H1 (cell line): ENCODE data around the gene TMEM255B. TPM values are rescaled to one million over a fixed set of nuclear protein-coding genes. Genes with fewer than 3 reads are reported as not detected.

Experiments used
- CTCF ChIA-PET: fragments of 300-600 bp; sonication (Branson Sonifier 250); formaldehyde crosslinking; loops from one replicate; lab custom pipeline; 2021; ENCODE audit not compliant: partially characterized antibody; lab: Charles Lee
- POLR2A ChIA-PET: fragments of 300-600 bp; sonication (Branson Sonifier 250); formaldehyde crosslinking; loops from one replicate; lab custom pipeline; 2021; ENCODE audit warnings: inconsistent platforms; ENCODE audit not compliant: partially characterized antibody; lab: Charles Lee
- DNase-seq, 2 experiments: peaks; one replicate each; pipeline versions ENCODE4 v3.0.0 to v3.0.0-alpha.2; 2010 to 2022; ENCODE audit warnings: low spot score in 2 of 2, low read depth in 1 of 2, mixed read lengths in 1 of 2
- FAIRE-seq: peaks from 2 replicates; lab custom pipeline; 2011; peaks lifted over from hg19 to GRCh38; lab: Jason Lieb, UNC
- H2AFZ ChIP-seq: 2 replicates; pipeline ENCODE4 v1.8.1; 2012; ENCODE audit warnings: low read length, inconsistent platforms
- H2AK5ac ChIP-seq: 2 replicates; pipeline ENCODE4 v1.6.1; 2013; ENCODE audit warnings: low read depth, low read length
- H2BK120ac ChIP-seq: replicated peaks from 2 replicates; pipeline ENCODE3; 2013; ENCODE audit warnings: low read depth, low read length, inconsistent platforms
- H2BK12ac ChIP-seq: 2 replicates; pipeline ENCODE4 v1.6.1; 2013; ENCODE audit warnings: low read depth, low read length
- H2BK15ac ChIP-seq: 2 replicates; pipeline ENCODE4 v1.6.1; 2013; ENCODE audit warnings: low read length
- H2BK20ac ChIP-seq: 2 replicates; pipeline ENCODE4 v1.6.1; 2013; ENCODE audit warnings: low read length
- H2BK5ac ChIP-seq: 2 replicates; pipeline ENCODE4 v1.6.1; 2013; ENCODE audit warnings: low read depth, low read length
- H3K14ac ChIP-seq: 2 replicates; pipeline ENCODE4 v1.6.1; 2013; ENCODE audit warnings: inconsistent platforms; ENCODE audit not compliant: insufficient read length
- H3K18ac ChIP-seq: 2 replicates; pipeline ENCODE4 v1.6.1; 2013; ENCODE audit warnings: low read length; ENCODE audit errors: extremely low read depth
- H3K23ac ChIP-seq: 2 replicates; pipeline ENCODE4 v1.6.1; 2013; ENCODE audit warnings: inconsistent platforms; ENCODE audit not compliant: insufficient read length
- H3K23me2 ChIP-seq: 2 replicates; pipeline ENCODE4 v1.6.1; 2013; ENCODE audit warnings: low read depth, low read length
- H3K27ac ChIP-seq: 2 replicates; pipeline ENCODE4 v1.6.1; 2011; ENCODE audit warnings: low read depth, low read length, inconsistent platforms
- H3K27me3 ChIP-seq, 4 experiments: replicated peaks in 1 of 4; 1 replicate in 1 of 4; 2 replicates in 3 of 4; pipeline versions ENCODE4 v1.6.1 to v1.8.1; 2011 to 2013; ENCODE audit warnings: low read length in 3 of 4, mild to moderate bottlenecking in 3 of 4, inconsistent platforms in 2 of 4, mixed read lengths in 2 of 4, moderate library complexity in 1 of 4; ENCODE audit not compliant: control insufficient read depth in 3 of 4, insufficient read depth in 3 of 4; ENCODE audit errors: extremely low read depth in 1 of 4
- H3K36me3 ChIP-seq, 4 experiments: 2 replicates each; pipeline versions ENCODE4 v1.6.1 to v1.8.1; 2011 to 2013; ENCODE audit warnings: mild to moderate bottlenecking in 4 of 4, low read length in 3 of 4, moderate library complexity in 2 of 4, control low read depth in 1 of 4, inconsistent platforms in 1 of 4; ENCODE audit not compliant: insufficient read depth in 4 of 4, control insufficient read depth in 2 of 4
- H3K4ac ChIP-seq: replicated peaks from 2 replicates; pipeline ENCODE3; 2013; ENCODE audit warnings: low read length, low read depth, mixed read lengths, inconsistent platforms; ENCODE audit not compliant: insufficient read length
- H3K4me1 ChIP-seq, 4 experiments: replicated peaks in 1 of 4; 1 replicate in 1 of 4; 2 replicates in 3 of 4; pipeline versions ENCODE4 v1.6.1 to v1.8.1; 2011 to 2013; ENCODE audit warnings: low read length in 3 of 4, inconsistent platforms in 2 of 4, mixed read lengths in 1 of 4; ENCODE audit not compliant: insufficient read depth in 4 of 4, control insufficient read depth in 3 of 4
- H3K4me2 ChIP-seq, 2 experiments: 2 replicates each; pipeline versions ENCODE4 v1.6.1 to v1.8.1; 2011 to 2013; ENCODE audit warnings: low read depth in 2 of 2, low read length in 2 of 2, control low read depth in 1 of 2, inconsistent platforms in 1 of 2, mild to moderate bottlenecking in 1 of 2; ENCODE audit not compliant: insufficient read depth in 1 of 2
- H3K4me3 ChIP-seq, 4 experiments: fragments of 200-600, 300-600 bp in 1 of 4; sonication (generic), shearing (Covaris generic), sonication (Bioruptor Twin) in 1 of 4; 2 replicates each; pipeline versions ENCODE4 v1.5.1 to v1.8.1; 2011 to 2016; ENCODE audit warnings: low read length in 4 of 4, low read depth in 3 of 4, control low read depth in 2 of 4, inconsistent platforms in 2 of 4, mild to moderate bottlenecking in 2 of 4, mixed read lengths in 1 of 4, moderate library complexity in 1 of 4; ENCODE audit not compliant: insufficient read depth in 2 of 4; ENCODE audit errors: extremely low read depth in 1 of 4
- H3K56ac ChIP-seq: replicated peaks from 2 replicates; pipeline ENCODE3; 2013; ENCODE audit warnings: low read depth, mild to moderate bottlenecking, mixed read lengths, low read length, inconsistent platforms; ENCODE audit not compliant: insufficient read length
- H3K79me1 ChIP-seq: 2 replicates; pipeline ENCODE4 v1.6.1; 2013; ENCODE audit warnings: low read depth, low read length, control low read depth
- H3K79me2 ChIP-seq, 2 experiments: 2 replicates each; pipeline versions ENCODE4 v1.6.1 to v1.8.1; 2012 to 2013; ENCODE audit warnings: low read length in 2 of 2, mild to moderate bottlenecking in 2 of 2, inconsistent platforms in 1 of 2; ENCODE audit not compliant: insufficient read depth in 2 of 2, control insufficient read depth in 1 of 2
- H3K9ac ChIP-seq, 4 experiments: replicated peaks in 1 of 4; 1 replicate in 1 of 4; 2 replicates in 3 of 4; pipeline versions ENCODE4 v1.6.1 to v1.8.1; 2011 to 2013; ENCODE audit warnings: low read depth in 3 of 4, low read length in 3 of 4, control low read depth in 2 of 4, mild to moderate bottlenecking in 2 of 4, moderate library complexity in 2 of 4, inconsistent platforms in 1 of 4; ENCODE audit errors: extremely low read depth in 1 of 4
- H3K9me3 ChIP-seq, 2 experiments: 2 replicates each; pipeline versions ENCODE4 v1.6.1 to v1.8.1; 2012 to 2013; ENCODE audit warnings: mild to moderate bottlenecking in 2 of 2, moderate library complexity in 2 of 2, control low read depth in 1 of 2, inconsistent platforms in 1 of 2, low read depth in 1 of 2, low read length in 1 of 2, mixed read lengths in 1 of 2; ENCODE audit not compliant: insufficient read depth in 2 of 2
- H4K20me1 ChIP-seq, 2 experiments: replicated peaks in 1 of 2; 2 replicates each; pipeline versions ENCODE3 to v1.8.1; 2011 to 2013; ENCODE audit warnings: inconsistent platforms in 2 of 2, low read length in 2 of 2, mild to moderate bottlenecking in 1 of 2; ENCODE audit not compliant: insufficient read depth in 2 of 2, control insufficient read depth in 1 of 2
- H4K5ac ChIP-seq: 2 replicates; pipeline ENCODE4 v1.6.1; 2013; ENCODE audit warnings: low read length, low read depth, mixed read lengths, inconsistent platforms; ENCODE audit not compliant: insufficient read length
- H4K8ac ChIP-seq: 2 replicates; pipeline ENCODE4 v1.8.0; 2013; ENCODE audit warnings: mild to moderate bottlenecking, moderate library complexity, low read length, inconsistent platforms; ENCODE audit not compliant: insufficient read depth; ENCODE audit errors: extremely low read depth
- H4K91ac ChIP-seq: replicated peaks from 2 replicates; pipeline ENCODE3; 2013; ENCODE audit warnings: low read length, mixed read lengths, inconsistent platforms; ENCODE audit not compliant: insufficient read length
- BRCA1 ChIP-seq: IDR thresholded peaks from 2 replicates; pipeline ENCODE4 v1.6.1; 2012; ENCODE audit warnings: low read depth, low read length, improper control_type of control experiment
- CBX5 ChIP-seq: fragments of 300-800, 300-1000 bp; sonication (generic); IDR thresholded peaks from 2 replicates; pipeline ENCODE4 v1.7.1; 2016; ENCODE audit warnings: antibody characterized with exemption, low read length, low read depth
- GTF2F1 ChIP-seq: IDR thresholded peaks from 2 replicates; pipeline ENCODE4 v1.6.1; 2012; ENCODE audit warnings: low read depth, low read length, improper control_type of control experiment, borderline replicate concordance
- JUND ChIP-seq: IDR thresholded peaks from 2 replicates; pipeline ENCODE4 v1.6.1; 2011; ENCODE audit warnings: mild to moderate bottlenecking, improper control_type of control experiment, low read length
- KDM5A ChIP-seq: fragments of 200-600 bp; IDR thresholded peaks from 2 replicates; pipeline ENCODE4 v1.7.1; 2012; ENCODE audit warnings: mild to moderate bottlenecking, low read length, inconsistent platforms, mixed read lengths
- MAFK ChIP-seq: IDR thresholded peaks from 2 replicates; pipeline ENCODE4 v1.6.1; 2012; ENCODE audit warnings: low read depth, mild to moderate bottlenecking, improper control_type of control experiment, low read length
- MAX ChIP-seq: IDR thresholded peaks from 2 replicates; pipeline ENCODE4 v1.6.1; 2012; ENCODE audit warnings: inconsistent platforms
- POU5F1 ChIP-seq: IDR thresholded peaks from 2 replicates; pipeline ENCODE4 v1.6.1; 2011; ENCODE audit warnings: low read depth, mild to moderate bottlenecking, low read length, moderate library complexity
- RBBP5 ChIP-seq: IDR thresholded peaks from 2 replicates; pipeline ENCODE4 v1.7.1; 2012; ENCODE audit warnings: low read depth, mild to moderate bottlenecking, inconsistent platforms, low read length, moderate library complexity, borderline replicate concordance
- SIRT6 ChIP-seq: IDR thresholded peaks from one replicate; pipeline ENCODE4 v1.7.1; 2012; ENCODE audit warnings: low read length, inconsistent platforms
- TAF1 ChIP-seq: IDR thresholded peaks from 2 replicates; pipeline ENCODE4 v1.6.1; 2011; ENCODE audit warnings: mild to moderate bottlenecking, low read depth, low read length
- TCF12 ChIP-seq: IDR thresholded peaks from 2 replicates; pipeline ENCODE4 v1.6.1; 2011; ENCODE audit warnings: low read depth, mild to moderate bottlenecking, low read length
- USF2 ChIP-seq: IDR thresholded peaks from 2 replicates; pipeline ENCODE4 v1.6.1; 2011; ENCODE audit warnings: low read length, improper control_type of control experiment
- WGBS, 2 experiments: shearing (Covaris generic) in 1 of 2; methylation state at CpG; one replicate each; pipeline versions ENCODE4 v1.1.6 to v1.1.7; 2013 to 2015; ENCODE audit warnings: low lambda C conversion rate in 2 of 2, mixed read lengths in 2 of 2, inconsistent platforms in 1 of 2, low coverage in 1 of 2, missing lambda C conversion rate in 1 of 2; ENCODE audit not compliant: insufficient replicate concordance in 2 of 2, insufficient coverage in 1 of 2, insufficient read length in 1 of 2; ENCODE audit errors: extremely low coverage in 1 of 2, missing lambda C conversion rate in 1 of 2; 5-methylcytosine and 5-hydroxymethylcytosine counted together
- polyA plus RNA-seq, 7 experiments: library from polyadenylated mRNA; depleted of rRNA in 3 of 7; stranded (reverse) in 5 of 7; unstranded in 2 of 7; fragments of >200 nt in 5 of 7; fragments of 200-250 nt in 2 of 7; gene quantifications; 1 replicate in 5 of 7; 2 replicates in 1 of 7; 4 replicates in 1 of 7; pipeline versions ENCODE4 v1.2.1 to v1.2.3, GENCODE V29; 2011 to 2013; ENCODE audit warnings: missing spikeins in 2 of 7, mixed read lengths in 2 of 7
- total RNA-seq: library from RNA; stranded (reverse); fragmentation: NEBNext Ultra II Directional; extraction: Animal tissue kit (Norgen Biotek cat#: 25700); gene quantifications from 2 replicates; pipeline ENCODE4 v1.2.1, GENCODE V29; 2021

TMEM255B gene
- total and polyA plus RNA-seq, 2 of the 8 experiments (the other 6 are each of a cell fraction or from before 2014, with no cell fraction given) = 3.4 to 4.4 TPM

- Histone ChIP-seq H3K79me2 (no peaks in the 10 kb centered on the region), H3K4me2 (no peak overlapping the region), H3K4ac (no peak overlapping the region), H3K9me3 (0 out of 4 replicates have a peak, but pooled peaks cover 0 to 3% of the 10 kb centered on the region in 2 experiments), H4K8ac (no peak overlapping the region), H3K18ac (no peak overlapping the region), H2BK5ac (no peak overlapping the region), H2BK15ac (no peak overlapping the region), H4K20me1 (peaks cover 0 to 2% of the 10 kb centered on the region in 2 experiments), H4K5ac (no peak overlapping the region), H3K9ac (no peak overlapping the region; a peak in 1 of 7 replicates), H3K23me2 (no peaks in the 10 kb centered on the region), H3K27me3 (no peaks in the 10 kb centered on the region), H3K4me1 (no peaks in the 10 kb centered on the region), H2BK20ac (no peak overlapping the region), H3K23ac (no peak overlapping the region), H3K4me3 (no peak overlapping the region), H2AFZ (no peak overlapping the region), H2BK120ac (no peak overlapping the region), H3K36me3 (no peaks in the 10 kb centered on the region), H4K91ac (no peak overlapping the region), H3K27ac (no peak overlapping the region), H3K14ac (no peak overlapping the region), H2BK12ac (no peak overlapping the region), H3K56ac (no peak overlapping the region), H3K79me1 (no peaks in the 10 kb centered on the region), H2AK5ac (no peak overlapping the region)
- WGBS, 2 experiments = 94% methylated on average over 27 of the region's 28 CpGs; no CpG with 5 or more reads in 1 of the 2 experiments
- DNase-seq (no peak), FAIRE-seq (no peak)
- ChIA-PET POLR2A (interaction anchor here (1.0 to 1.9 kb wide), 3 partner anchors 9 to 37 kb away, joined by 3 to 5 read pairs (median 4); no protein-coding TSS in a partner anchor), CTCF (interaction anchor here (1.1 to 2.8 kb wide), 6 partner anchors 10 to 122 kb away, joined by 3 to 24 read pairs (median 4); no protein-coding TSS in a partner anchor)
- TF ChIP-seq SIRT6 (no peak), BRCA1 (no peak), TAF1 (no peak), GTF2F1 (no peak), JUND (no peak), USF2 (no peak), TCF12 (no peak), MAX (no peak), POU5F1 (no peak), CBX5 (no peak), MAFK (no peak), KDM5A (no peak), RBBP5 (no peak)
These were observed 54.9 kb downstream of the TMEM255B start for GRCh38 chr13:113813749-113814434.
